ENCODE results near the gene UBR4. TPM values are rescaled to one million over a fixed set of nuclear protein-coding genes. Genes with fewer than 3 reads are reported as not detected.

Gene UBR4
- total RNA-seq, 6 experiments from 2014 or later = 73.0 to 132 (median 90.1) TPM

GRCh38 chr1:19070197-19070651, 139.8 kb downstream of the UBR4 start:
- H3K27me3 ChIP-seq = no peaks in the 10 kb centered on the region
- intact Hi-C loops (cut with DNase I) = loop anchor here in 1 of 2 donors (10.0 kb wide), 1 partner anchor 55 kb away; no protein-coding TSS in a partner anchor
- H3K4me3 ChIP-seq = no peak overlapping the region
- H3K36me3 ChIP-seq = peaks cover 0 to 12% (median 5%) of the 10 kb centered on the region in 4 donors
- H3K27ac ChIP-seq = peak overlapping the region in 1 of 3 donors; percentile 4
- WGBS (ENCODE audit: insufficient coverage, low coverage, low lambda C conversion rate, missing lambda C conversion rate) = 0% methylated on average over 1 of the region's 9 CpGs
- peaks cover 0 to 84% (median 39%) of the 10 kb centered on the region in 4 donors for H3K4me1 ChIP-seq
- no peak for ATAC-seq
- peak in 1 of 3 donors; percentile 68 for DNase-seq
- TF ChIP-seq POLR2A (IDR thresholded peaks at IDR 0.05) (no peak), CTCF (IDR thresholded peaks at IDR 0.05) (no peak)
- H3K9me3 ChIP-seq = no peaks in the 10 kb centered on the region

GRCh38 chr1:19068639-19069276, 141.3 kb downstream of the UBR4 start:
- Histone ChIP-seq H3K36me3 (peaks cover 0 to under 1% (median 0%) of the 10 kb centered on the region in 4 donors), H3K4me1 (peaks cover 0 to 78% (median 37%) of the 10 kb centered on the region in 4 donors), H3K27me3 (no peaks in the 10 kb centered on the region), H3K9me3 (no peaks in the 10 kb centered on the region), H3K4me3 (no peak overlapping the region), H3K27ac (peak overlapping the region; percentile 85 to 96 (median 87))
- TF ChIP-seq POLR2A (IDR thresholded peaks at IDR 0.05) (no peak), CTCF (IDR thresholded peaks at IDR 0.05) (no peak)
- WGBS (ENCODE audit: insufficient coverage, low coverage, low lambda C conversion rate, missing lambda C conversion rate) = 32% methylated on average over 3 of the region's 11 CpGs
- ATAC-seq (no peak), DNase-seq (no peak)
- intact Hi-C loops (cut with DNase I) = loop anchor here in 1 of 2 donors (5.0 kb wide), 1 partner anchor 56 kb away; no protein-coding TSS in a partner anchor

- Histone ChIP-seq H3K27ac (peak overlapping the region; percentile 85 to 96 (median 87)), H3K4me1 (peaks cover 0 to 71% (median 34%) of the 10 kb centered on the region in 4 donors), H3K36me3 (no peaks in the 10 kb centered on the region), H3K4me3 (no peak overlapping the region), H3K27me3 (no peaks in the 10 kb centered on the region), H3K9me3 (no peaks in the 10 kb centered on the region)
- DNase-seq (peak in 2 of 3 donors; percentile 66 to 82), ATAC-seq (peak; percentile 5 to 25 (median 17))
- WGBS (ENCODE audit: insufficient coverage, low coverage, low lambda C conversion rate, missing lambda C conversion rate) = 18% methylated on average over 2 of the region's 14 CpGs
- TF ChIP-seq POLR2A (IDR thresholded peaks at IDR 0.05) (no peak), CTCF (IDR thresholded peaks at IDR 0.05) (no peak)
- intact Hi-C loops (cut with DNase I) = loop anchor here in 1 of 2 donors (5.0 kb wide), 1 partner anchor 56 kb away; no protein-coding TSS in a partner anchor
These were observed 142.0 kb downstream of the UBR4 start for GRCh38 chr1:19067912-19068638.

GRCh38 chr1:19067182-19067911, 142.7 kb downstream of the UBR4 start:
- no peak overlapping the region for H3K4me3 ChIP-seq
- no peaks in the 10 kb centered on the region for H3K9me3 ChIP-seq
- peak; percentile 59 to 76 (median 70) for ATAC-seq
- H3K27me3 ChIP-seq = no peaks in the 10 kb centered on the region
- WGBS (ENCODE audit: insufficient coverage, low coverage, low lambda C conversion rate, missing lambda C conversion rate) = 17% methylated on average over 4 of the region's 17 CpGs
- TF ChIP-seq CTCF (IDR thresholded peaks at IDR 0.05) (peak in 1 of 4 donors; percentile 13), POLR2A (IDR thresholded peaks at IDR 0.05) (peak; percentile 40)
- peak overlapping the region; percentile 85 to 96 (median 87) for H3K27ac ChIP-seq
- H3K4me1 ChIP-seq = peaks cover 0 to 64% (median 30%) of the 10 kb centered on the region in 4 donors
- peak; percentile 91 to 95 (median 95) for DNase-seq
- no peaks in the 10 kb centered on the region for H3K36me3 ChIP-seq
- intact Hi-C loops (cut with DNase I) = loop anchor here in 1 of 2 donors (5.0 kb wide), 1 partner anchor 55 kb away; no protein-coding TSS in a partner anchor
